ENCODE data around the gene CCNK.

DNA sequence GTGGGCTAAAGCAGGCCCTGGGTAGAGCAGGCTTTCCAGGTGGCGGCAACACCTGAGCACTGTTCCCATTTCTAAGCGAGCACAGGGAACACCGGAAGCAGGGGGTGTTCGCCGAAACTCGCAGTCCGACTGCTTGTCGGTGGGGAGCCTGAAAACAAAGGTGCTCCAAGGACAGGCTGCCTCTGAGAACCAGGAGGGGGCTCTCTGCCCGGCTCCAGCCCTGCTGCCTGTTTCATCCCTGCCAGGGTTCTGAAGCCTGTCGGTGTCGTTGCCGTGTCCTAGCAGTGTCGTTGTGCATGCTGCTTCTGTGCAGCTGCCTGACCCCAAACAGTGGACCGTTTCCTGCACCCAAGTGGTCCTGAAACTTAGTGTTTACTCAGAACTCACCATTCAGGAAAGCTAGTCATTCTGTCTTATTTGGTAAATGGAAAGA, 21.8 kb downstream of the CCNK start:
- no peak for TF ChIP-seq CTCF (IDR thresholded peaks at IDR 0.05)
- no peak for TF ChIP-seq POLR2A (IDR thresholded peaks at IDR 0.05)
